Stimulated activated naive CD4-positive, alpha-beta T cell treated with Interleukin-2 at 50 U/mL for 16 hours (primary cell): ENCODE measurements around the gene HOXD3.

Experiments
- DNase-seq: peaks from one replicate; lab custom pipeline; 2025; lab: John Stamatoyannopoulos, UW

Gene HOXD3

GRCh38 chr2:176177580-176178037 is 20.5 kb downstream of the HOXD3 start:
- no peak for DNase-seq

GRCh38 chr2:176178038-176178756 is 21.1 kb downstream of the HOXD3 start:
- no peak for DNase-seq

- no peak for DNase-seq
Observed at GRCh38 chr2:176178757-176179295, 21.7 kb downstream of the HOXD3 start.

GRCh38 chr2:176181551-176181950 is 24.4 kb downstream of the HOXD3 start:
- no peak for DNase-seq

GRCh38 chr2:176182671-176183070 is 25.6 kb downstream of the HOXD3 start:
- no peak for DNase-seq

GRCh38 chr2:176184749-176185148 is 27.6 kb downstream of the HOXD3 start:
- DNase-seq = no peak

GRCh38 chr2:176186024-176186423 is 28.9 kb downstream of the HOXD3 start:
- no peak for DNase-seq

GRCh38 chr2:176187200-176187898 is 30.2 kb downstream of the HOXD3 start:
- no peak for DNase-seq

GRCh38 chr2:176187899-176188773 is 31.0 kb downstream of the HOXD3 start, which contains the start of gene HOXD1:
TSS of gene HOXD1 (plus strand) at chr2:176188668. CDS start at chr2:176188802, 134 bp downstream.
- no peak for DNase-seq

- no peak for DNase-seq
Observed at GRCh38 chr2:176188774-176189680, 31.9 kb downstream of the HOXD3 start.

GRCh38 chr2:176189681-176190641 is 32.9 kb downstream of the HOXD3 start:
- no peak for DNase-seq

- DNase-seq = no peak
Observed at GRCh38 chr2:176192351-176192750, 35.2 kb downstream of the HOXD3 start.

GRCh38 chr2:176193048-176193447 is 35.9 kb downstream of the HOXD3 start:
- no peak for DNase-seq

GRCh38 chr2:176199902-176200301 is 42.8 kb downstream of the HOXD3 start:
- DNase-seq = no peak

GRCh38 chr2:176200971-176201370 is 43.9 kb downstream of the HOXD3 start:
- no peak for DNase-seq

- DNase-seq = no peak
Observed at GRCh38 chr2:176202491-176202890, 45.4 kb downstream of the HOXD3 start.

GRCh38 chr2:176205126-176205525 is 48.0 kb downstream of the HOXD3 start:
- no peak for DNase-seq

GRCh38 chr2:176206136-176206535 is 49.0 kb downstream of the HOXD3 start:
- DNase-seq = no peak

- DNase-seq = no peak
Observed at GRCh38 chr2:176206682-176207081, 49.6 kb downstream of the HOXD3 start.

- DNase-seq = no peak
Observed at GRCh38 chr2:176211110-176211509, 54.0 kb downstream of the HOXD3 start.
